CD14-positive monocyte (primary cell): ENCODE results near the gene ACTG1. TPM values are rescaled to one million over a fixed set of nuclear protein-coding genes. Genes with fewer than 3 reads are reported as not detected.

Source experiments
- DNase-seq, 3 donors: peaks; one replicate each; pipeline ENCODE4 v3.0.0-alpha.2; 2011 to 2022
- H2AFZ ChIP-seq: 2 replicates; pipeline ENCODE4 v1.6.0; 2012; ENCODE audit warnings: mild to moderate bottlenecking, low read depth, low read length, inconsistent platforms; ENCODE audit not compliant: insufficient read depth, poor library complexity, severe bottlenecking
- H3K27ac ChIP-seq, 2 donors: 1 replicate in 1 of 2; 2 replicates in 1 of 2; pipeline ENCODE4 v1.5.1; 2012 to 2013; ENCODE audit warnings: low read length in 2 of 2, control low read depth in 1 of 2, inconsistent platforms in 1 of 2, low read depth in 1 of 2, mild to moderate bottlenecking in 1 of 2
- H3K27me3 ChIP-seq, 2 donors: one replicate each; pipeline versions ENCODE4 v1.6.0 to v1.6.1; 2011 to 2013; ENCODE audit warnings: low read length in 2 of 2; ENCODE audit not compliant: control insufficient read depth in 2 of 2, insufficient read depth in 2 of 2
- H3K36me3 ChIP-seq, 2 donors: replicated peaks in 1 of 2; 1 replicate in 1 of 2; 2 replicates in 1 of 2; pipeline versions ENCODE4 v1.5.1 to v1.6.1; 2012 to 2013; ENCODE audit warnings: low read length in 2 of 2, control low read depth in 1 of 2, inconsistent platforms in 1 of 2, mild to moderate bottlenecking in 1 of 2; ENCODE audit not compliant: insufficient read depth in 2 of 2, control insufficient read depth in 1 of 2
- H3K4me1 ChIP-seq, 2 donors: 1 replicate in 1 of 2; 2 replicates in 1 of 2; pipeline versions ENCODE4 v1.5.1 to v1.6.1; 2012 to 2013; ENCODE audit warnings: low read length in 2 of 2, control low read depth in 1 of 2, inconsistent platforms in 1 of 2, mild to moderate bottlenecking in 1 of 2, moderate library complexity in 1 of 2; ENCODE audit not compliant: insufficient read depth in 2 of 2, control insufficient read depth in 1 of 2
- H3K4me2 ChIP-seq: replicated peaks from 2 replicates; pipeline ENCODE3; 2012; ENCODE audit warnings: low read length, moderate library complexity, mild to moderate bottlenecking; ENCODE audit not compliant: poor library complexity, severe bottlenecking; ENCODE audit errors: extremely low read depth
- H3K4me3 ChIP-seq, 3 experiments: fragments of 200-600 bp in 1 of 3; sonication (generic) in 1 of 3; replicated peaks in 1 of 3; 1 replicate in 2 of 3; 2 replicates in 1 of 3; pipeline ENCODE4 v1.5.1; 2011 to 2013; ENCODE audit warnings: low read length in 3 of 3, mild to moderate bottlenecking in 3 of 3, control low read depth in 2 of 3, low read depth in 2 of 3, inconsistent platforms in 1 of 3, moderate library complexity in 1 of 3
- H3K79me2 ChIP-seq: 2 replicates; pipeline ENCODE4 v1.6.0; 2012; ENCODE audit warnings: mild to moderate bottlenecking, control low read depth, inconsistent platforms, low read length, moderate library complexity; ENCODE audit not compliant: insufficient read depth
- H3K9ac ChIP-seq: 2 replicates; pipeline ENCODE4 v1.6.0; 2017; ENCODE audit warnings: low read length, mild to moderate bottlenecking; ENCODE audit not compliant: insufficient read depth, poor library complexity, severe bottlenecking
- H3K9me3 ChIP-seq, 2 donors: replicated peaks in 1 of 2; 1 replicate in 1 of 2; 2 replicates in 1 of 2; pipeline versions ENCODE4 v1.5.1 to v1.6.1; 2012 to 2013; ENCODE audit warnings: low read length in 2 of 2, control low read depth in 1 of 2; ENCODE audit not compliant: control insufficient read depth in 1 of 2, insufficient read depth in 1 of 2
- H4K20me1 ChIP-seq: 2 replicates; pipeline ENCODE4 v1.6.0; 2012; ENCODE audit warnings: mild to moderate bottlenecking, low read length, control low read depth, moderate library complexity; ENCODE audit not compliant: insufficient read depth
- H3K27ac Mint-ChIP-seq, 7 donors: one replicate each; pipeline ENCODE4 v1.8.0; 2020; ENCODE audit warnings: mild to moderate bottlenecking in 7 of 7, mixed read lengths in 7 of 7, moderate library complexity in 6 of 7, inconsistent platforms in 2 of 7
- H3K27me3 Mint-ChIP-seq, 3 donors: one replicate each; pipeline ENCODE4 v1.8.0; 2021 to 2022; ENCODE audit warnings: low read depth in 3 of 3, mild to moderate bottlenecking in 3 of 3, mixed read lengths in 3 of 3, moderate library complexity in 3 of 3, inconsistent platforms in 1 of 3
- H3K36me3 Mint-ChIP-seq, 2 donors: one replicate each; pipeline ENCODE4 v1.8.0; 2020; ENCODE audit warnings: mixed read lengths in 2 of 2, inconsistent platforms in 1 of 2, mild to moderate bottlenecking in 1 of 2
- H3K4me1 Mint-ChIP-seq: one replicate; pipeline ENCODE4 v1.8.0; 2020; ENCODE audit warnings: mild to moderate bottlenecking, mixed read lengths
- H3K4me3 Mint-ChIP-seq, 2 donors: one replicate each; pipeline ENCODE4 v1.8.0; 2020; ENCODE audit warnings: mild to moderate bottlenecking in 2 of 2, mixed read lengths in 2 of 2, moderate library complexity in 1 of 2
- H3K9me3 Mint-ChIP-seq, 7 donors: one replicate each; pipeline ENCODE4 v1.8.0; 2020 to 2022; ENCODE audit warnings: mixed read lengths in 7 of 7, mild to moderate bottlenecking in 6 of 7, moderate library complexity in 6 of 7, inconsistent platforms in 2 of 7
- WGBS: methylation state at CpG from one replicate; pipeline ENCODE4 v1.1.5; 2013; ENCODE audit warnings: missing lambda C conversion rate; ENCODE audit not compliant: insufficient coverage; 5-methylcytosine and 5-hydroxymethylcytosine counted together
- intact Hi-C, 2 donors: fragments of 100-400 bp; cut with micrococcal nuclease; formaldehyde crosslinking; loops; one replicate each; pipeline versions ENCODE4 v1.15.0 to v1.15.1; 2023
- polyA plus RNA-seq, 3 donors: library from polyadenylated mRNA; depleted of rRNA in 1 of 3; unstranded in 2 of 3; stranded (reverse) in 1 of 3; fragments of 300-500 nt in 2 of 3; fragments of >200 nt in 1 of 3; fragmentation: Illumina TruSeq in 2 of 3; gene quantifications; 1 replicate in 2 of 3; 2 replicates in 1 of 3; pipeline ENCODE4 v1.2.3, GENCODE V29; 2012 to 2021
- TF ChIP-seq, protein P1 (sequence below): fragments of 200-600 bp; IDR thresholded peaks from one replicate; pipeline ENCODE4 v1.8.0; 2022; ENCODE audit warnings: antibody characterized with exemption, mild to moderate bottlenecking

ACTG1 gene
- polyA plus RNA-seq, 3 donors: 1,133 to 3,195 (median 1,620) TPM

DNA sequence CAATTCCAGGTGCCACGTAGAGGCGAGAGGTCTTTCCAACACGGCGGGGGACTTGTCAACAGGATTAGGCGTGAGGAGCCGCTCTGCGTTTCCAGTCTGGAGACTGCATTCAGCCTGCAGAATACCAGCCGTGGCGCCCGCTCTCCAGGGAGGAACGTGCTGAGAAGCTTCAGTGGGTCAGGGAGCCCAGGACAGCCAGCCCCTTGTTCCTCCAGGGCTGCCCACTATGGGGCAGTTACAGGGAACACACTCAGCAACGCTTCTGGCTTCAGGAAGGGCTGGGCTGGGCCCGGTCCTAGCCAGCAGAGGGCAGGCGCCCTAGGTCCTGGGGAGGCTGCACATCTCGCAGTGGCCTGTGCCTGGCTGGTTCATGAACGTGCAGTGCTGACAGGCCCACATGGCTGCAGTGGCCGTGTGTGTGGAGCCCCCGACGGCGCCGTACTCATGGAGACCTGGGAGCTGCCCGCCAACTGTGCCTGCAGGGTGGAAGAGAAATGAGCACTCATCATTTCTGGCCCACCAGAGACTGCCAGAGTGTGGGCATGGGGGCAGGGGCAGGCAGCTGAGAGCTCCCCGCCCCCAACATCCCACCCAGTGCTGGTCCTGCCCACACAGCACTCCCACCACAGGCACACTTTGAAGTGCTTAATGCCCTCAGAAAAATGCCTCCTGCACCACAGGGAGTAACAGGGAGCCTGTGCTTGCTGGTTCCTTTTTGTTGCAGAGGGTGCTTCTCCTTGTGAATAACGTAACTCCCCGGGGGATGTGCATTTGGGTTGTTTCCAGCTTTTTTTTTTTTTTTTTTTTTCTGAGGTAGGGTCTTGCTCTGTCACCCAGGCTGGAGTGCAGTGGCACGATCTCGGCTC is 46.6 kb upstream of the ACTG1 start:
- peak; percentile 53 to 59 (median 57) for DNase-seq
- Histone ChIP-seq H3K9ac (peak overlapping the region; percentile 40), H2AFZ (no peak overlapping the region), H3K9me3 (no peaks in the 10 kb centered on the region), H3K27ac (peak overlapping the region; percentile 80 to 94), H3K36me3 (peaks cover 27 to 35% of the 10 kb centered on the region in 2 donors), H3K4me2 (peak overlapping the region; percentile 75), H4K20me1 (peaks cover 30% of the 10 kb centered on the region), H3K27me3 (no peaks in the 10 kb centered on the region), H3K4me1 (peaks cover 68 to 87% of the 10 kb centered on the region in 2 donors), H3K4me3 (peak overlapping the region in 2 of 3 experiments; percentile 16 to 65), H3K79me2 (peaks cover 72% of the 10 kb centered on the region)
- Mint-ChIP-seq H3K27ac (peak overlapping the region; percentile 57 to 99 (median 97)), H3K36me3 (peaks cover 32 to 57% of the 10 kb centered on the region in 2 donors), H3K27me3 (no peaks in the 10 kb centered on the region), H3K4me1 (peaks cover 79% of the 10 kb centered on the region), H3K4me3 (peak overlapping the region; percentile 12 to 51), H3K9me3 (no peaks in the 10 kb centered on the region)
- intact Hi-C loops: loop anchor here in 1 of 2 donors (5.0 kb wide), 1 partner anchor 43 kb away; no protein-coding TSS in a partner anchor
- 66% methylated on average over 16 of the region's 27 CpGs for WGBS
- TF ChIP-seq, protein P1, sequence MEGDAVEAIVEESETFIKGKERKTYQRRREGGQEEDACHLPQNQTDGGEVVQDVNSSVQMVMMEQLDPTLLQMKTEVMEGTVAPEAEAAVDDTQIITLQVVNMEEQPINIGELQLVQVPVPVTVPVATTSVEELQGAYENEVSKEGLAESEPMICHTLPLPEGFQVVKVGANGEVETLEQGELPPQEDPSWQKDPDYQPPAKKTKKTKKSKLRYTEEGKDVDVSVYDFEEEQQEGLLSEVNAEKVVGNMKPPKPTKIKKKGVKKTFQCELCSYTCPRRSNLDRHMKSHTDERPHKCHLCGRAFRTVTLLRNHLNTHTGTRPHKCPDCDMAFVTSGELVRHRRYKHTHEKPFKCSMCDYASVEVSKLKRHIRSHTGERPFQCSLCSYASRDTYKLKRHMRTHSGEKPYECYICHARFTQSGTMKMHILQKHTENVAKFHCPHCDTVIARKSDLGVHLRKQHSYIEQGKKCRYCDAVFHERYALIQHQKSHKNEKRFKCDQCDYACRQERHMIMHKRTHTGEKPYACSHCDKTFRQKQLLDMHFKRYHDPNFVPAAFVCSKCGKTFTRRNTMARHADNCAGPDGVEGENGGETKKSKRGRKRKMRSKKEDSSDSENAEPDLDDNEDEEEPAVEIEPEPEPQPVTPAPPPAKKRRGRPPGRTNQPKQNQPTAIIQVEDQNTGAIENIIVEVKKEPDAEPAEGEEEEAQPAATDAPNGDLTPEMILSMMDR: peak; percentile 77

DNA sequence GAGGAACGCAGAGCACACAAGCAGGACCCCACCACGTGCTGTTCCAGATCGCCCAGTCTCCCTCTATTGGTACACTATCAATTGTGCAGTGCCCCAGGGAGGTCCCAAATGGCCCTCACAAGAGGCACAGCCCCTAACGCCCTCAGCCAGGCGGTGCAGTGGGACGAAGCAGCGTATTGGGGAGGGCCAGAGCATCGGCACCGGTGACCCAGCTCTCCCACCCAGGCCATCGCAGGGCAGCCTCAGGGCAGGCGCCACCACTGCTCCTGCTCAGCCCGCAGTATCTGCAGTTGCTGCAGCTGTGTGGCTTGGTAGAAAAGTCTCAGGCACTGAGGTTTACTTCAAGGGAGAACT is 45.5 kb upstream of the ACTG1 start:
- peaks cover 68 to 87% of the 10 kb centered on the region in 2 donors for H3K4me1 ChIP-seq
- WGBS: 100% methylated on average over 9 of the region's 12 CpGs
- Mint-ChIP-seq H3K4me1 (peaks cover 79% of the 10 kb centered on the region), H3K9me3 (no peaks in the 10 kb centered on the region), H3K4me3 (no peak overlapping the region), H3K27ac (peak overlapping the region in 3 of 7 donors; percentile 31 to 97 (median 63)), H3K36me3 (peaks cover 32 to 53% of the 10 kb centered on the region in 2 donors), H3K27me3 (no peaks in the 10 kb centered on the region)
- H3K4me3 ChIP-seq: no peak overlapping the region
- TF ChIP-seq, protein P1: no peak
- DNase-seq: no peak
- no peak overlapping the region for H3K4me2 ChIP-seq
- no peaks in the 10 kb centered on the region for H3K27me3 ChIP-seq
- H3K79me2 ChIP-seq: peaks cover 79% of the 10 kb centered on the region
- H4K20me1 ChIP-seq: peaks cover 37% of the 10 kb centered on the region
- no peak overlapping the region for H2AFZ ChIP-seq
- intact Hi-C loops: loop anchor here in 1 of 2 donors (5.0 kb wide), 1 partner anchor 44 kb away; no protein-coding TSS in a partner anchor
- H3K9me3 ChIP-seq: no peaks in the 10 kb centered on the region
- H3K27ac ChIP-seq: peak overlapping the region in 1 of 2 donors; percentile 94
- H3K9ac ChIP-seq: no peak overlapping the region
- H3K36me3 ChIP-seq: peaks cover 27 to 35% of the 10 kb centered on the region in 2 donors
